Liver (tissue), 9 donors: ENCODE results near the gene RALGPS1. TPM values are rescaled to one million over a fixed set of nuclear protein-coding genes. Genes with fewer than 3 reads are reported as not detected.

Experiments
- DNase-seq: peaks from one replicate; pipeline ENCODE4 v3.0.0-alpha.2; 2017; ENCODE audit warnings: low spot score
- H3K27ac ChIP-seq, 2 donors: one replicate each; pipeline ENCODE4 v1.7.0; 2013; ENCODE audit warnings: inconsistent platforms in 2 of 2, low read length in 2 of 2, control low read depth in 1 of 2, low read depth in 1 of 2, mild to moderate bottlenecking in 1 of 2
- H3K27me3 ChIP-seq, 4 donors: one replicate each; pipeline versions ENCODE4 v1.6.1 to v1.7.0; 2013; ENCODE audit warnings: low read length in 3 of 4, inconsistent platforms in 1 of 4, mild to moderate bottlenecking in 1 of 4, moderate library complexity in 1 of 4; ENCODE audit not compliant: control insufficient read depth in 4 of 4, insufficient read depth in 4 of 4
- H3K36me3 ChIP-seq, 4 donors: one replicate each; pipeline versions ENCODE4 v1.6.1 to v1.7.0; 2013; ENCODE audit warnings: low read length in 3 of 4, mild to moderate bottlenecking in 3 of 4, low read depth in 1 of 4, moderate library complexity in 1 of 4; ENCODE audit not compliant: control insufficient read depth in 4 of 4, insufficient read depth in 3 of 4
- H3K4me1 ChIP-seq, 4 donors: one replicate each; pipeline versions ENCODE4 v1.6.1 to v1.7.0; 2013; ENCODE audit warnings: low read length in 3 of 4, mild to moderate bottlenecking in 3 of 4, moderate library complexity in 1 of 4; ENCODE audit not compliant: control insufficient read depth in 4 of 4, insufficient read depth in 4 of 4
- H3K4me3 ChIP-seq, 3 donors: one replicate each; pipeline versions ENCODE4 v1.6.1 to v1.7.0; 2013; ENCODE audit warnings: low read length in 3 of 3, control low read depth in 1 of 3, low read depth in 1 of 3, mild to moderate bottlenecking in 1 of 3
- H3K9ac ChIP-seq, 2 donors: one replicate each; pipeline ENCODE4 v1.7.0; 2013; ENCODE audit warnings: low read length in 2 of 2, mild to moderate bottlenecking in 2 of 2, moderate library complexity in 2 of 2, control low read depth in 1 of 2, low read depth in 1 of 2
- H3K9me3 ChIP-seq, 4 donors: one replicate each; pipeline versions ENCODE4 v1.6.1 to v1.7.0; 2013; ENCODE audit warnings: low read length in 3 of 4; ENCODE audit not compliant: control insufficient read depth in 4 of 4
- EGR1 ChIP-seq, 2 donors: IDR thresholded peaks; 2 replicates each; pipeline ENCODE4 v1.6.1; 2016 to 2018; ENCODE audit warnings: antibody characterized with exemption in 2 of 2, low read depth in 2 of 2
- FOXA1 ChIP-seq: IDR thresholded peaks from 2 replicates; pipeline ENCODE4 v1.6.1; 2016; ENCODE audit warnings: antibody characterized with exemption
- FOXA2 ChIP-seq: IDR thresholded peaks from 2 replicates; pipeline ENCODE4 v1.6.1; 2016; ENCODE audit warnings: antibody characterized with exemption
- GABPA ChIP-seq, 2 donors: IDR thresholded peaks in 1 of 2; conservative IDR thresholded peaks in 1 of 2; 2 replicates each; pipeline ENCODE4 v1.6.1; 2016; ENCODE audit warnings: antibody characterized with exemption in 2 of 2, mild to moderate bottlenecking in 1 of 2, moderate library complexity in 1 of 2
- HNF4G ChIP-seq: IDR thresholded peaks from 2 replicates; pipeline ENCODE4 v1.6.1; 2016; ENCODE audit warnings: antibody characterized with exemption
- JUND ChIP-seq, 2 donors: IDR thresholded peaks; 2 replicates each; pipeline ENCODE4 v1.6.1; 2016; ENCODE audit warnings: antibody characterized with exemption in 2 of 2
- NR2F2 ChIP-seq: IDR thresholded peaks from 2 replicates; pipeline ENCODE4 v1.6.1; 2016; ENCODE audit warnings: antibody characterized with exemption
- RAD21 ChIP-seq, 2 donors: IDR thresholded peaks; 2 replicates each; pipeline ENCODE4 v1.6.1; 2016; ENCODE audit warnings: antibody characterized with exemption in 2 of 2, mild to moderate bottlenecking in 2 of 2
- RXRA ChIP-seq, 2 donors: IDR thresholded peaks; 2 replicates each; pipeline ENCODE4 v1.6.1; 2017 to 2018; ENCODE audit warnings: antibody characterized with exemption in 2 of 2, mild to moderate bottlenecking in 1 of 2
- YY1 ChIP-seq: IDR thresholded peaks from 2 replicates; pipeline ENCODE4 v1.6.1; 2016; ENCODE audit warnings: antibody characterized with exemption, mild to moderate bottlenecking
- WGBS: extraction: QIAGEN DNeasy Blood & Tissue Kit; methylation state at CpG from one replicate; pipeline ENCODE4 v1.1.7; 2013; 5-methylcytosine and 5-hydroxymethylcytosine counted together
- polyA plus RNA-seq, 2 donors: library from polyadenylated mRNA; stranded (reverse) in 1 of 2; unstranded in 1 of 2; fragments of 200-250 nt in 1 of 2; fragments of >200 nt in 1 of 2; fragmentation: Nextera tagmentation in 1 of 2; extraction: Ambion mirVana in 1 of 2; gene quantifications; one replicate each; pipeline versions ENCODE4 v1.2.1 to v1.2.3, GENCODE V29; 2013 to 2015
- total RNA-seq, 2 donors: library from RNA; depleted of rRNA; stranded (reverse); fragments of >200 nt; gene quantifications; one replicate each; pipeline ENCODE4 v1.2.3, GENCODE V29; 2014
- TF ChIP-seq, protein P1 (sequence below): IDR thresholded peaks from 2 replicates; pipeline ENCODE4 v1.6.1; 2016; ENCODE audit warnings: antibody characterized with exemption
- TF ChIP-seq, protein P2 (sequence below): IDR thresholded peaks from 2 replicates; pipeline ENCODE4 v1.6.1; 2016; ENCODE audit warnings: antibody characterized with exemption, mild to moderate bottlenecking
- TF ChIP-seq, protein P3 (sequence below): fragments of 150-350 bp; IDR thresholded peaks from 2 replicates; pipeline ENCODE4 v1.5.1; 2017; ENCODE audit warnings: improper control_type of control experiment, low read depth, low read length; ENCODE audit not compliant: missing input control
- TF ChIP-seq, protein P4 (sequence below): IDR thresholded peaks from 2 replicates; pipeline ENCODE4 v1.6.1; 2016; ENCODE audit warnings: antibody characterized with exemption
- TF ChIP-seq, protein P5 (sequence below): IDR thresholded peaks from 2 replicates; pipeline ENCODE4 v1.6.1; 2016; ENCODE audit warnings: antibody characterized with exemption
- donor health status: healthy.
- donor health status: healthy.
- donor health status: healthy.
- donor health status: healthy.
- donor health status: healthy.

The RALGPS1 gene
- total and polyA plus RNA-seq, 4 donors, result 1.4 to 2.7 (median 2.0) TPM

DNA sequence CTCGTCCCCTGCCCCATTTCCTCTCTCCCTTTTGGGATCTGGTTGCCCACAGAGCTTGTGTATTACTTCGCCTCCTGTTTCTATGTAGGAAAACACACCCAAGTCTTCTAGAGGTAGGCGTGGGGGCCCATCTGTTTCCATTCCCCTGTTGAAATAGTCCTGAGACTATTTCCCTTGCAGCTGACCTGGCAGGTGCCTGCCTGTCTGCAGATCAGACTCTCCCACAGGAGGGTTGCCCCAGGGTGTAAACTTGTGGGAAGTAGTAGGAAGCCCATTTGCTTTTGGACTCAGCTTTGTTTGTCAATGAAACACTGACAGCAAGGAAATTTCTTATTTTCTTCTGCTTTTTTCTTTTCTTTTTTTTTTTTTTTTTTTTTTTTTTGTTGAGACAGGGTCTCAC lies 333.7 kb downstream of the RALGPS1 start:
- Histone ChIP-seq H3K4me3 (no peak overlapping the region), H3K36me3 (no peaks in the 10 kb centered on the region), H3K27ac (no peak overlapping the region), H3K9me3 (no peaks in the 10 kb centered on the region), H3K9ac (no peak overlapping the region), H3K27me3 (no peaks in the 10 kb centered on the region), H3K4me1 (peaks cover 0 to 22% (median 9%) of the 10 kb centered on the region in 4 donors)
- TF ChIP-seq EGR1 (IDR thresholded peaks at IDR 0.05; ENCODE audit: low read depth in 2 of 2), result no peak
- TF ChIP-seq YY1, result no peak
- no peak for TF ChIP-seq JUND (IDR thresholded peaks at IDR 0.05)
- no peak for TF ChIP-seq FOXA2
- TF ChIP-seq, protein P1, sequence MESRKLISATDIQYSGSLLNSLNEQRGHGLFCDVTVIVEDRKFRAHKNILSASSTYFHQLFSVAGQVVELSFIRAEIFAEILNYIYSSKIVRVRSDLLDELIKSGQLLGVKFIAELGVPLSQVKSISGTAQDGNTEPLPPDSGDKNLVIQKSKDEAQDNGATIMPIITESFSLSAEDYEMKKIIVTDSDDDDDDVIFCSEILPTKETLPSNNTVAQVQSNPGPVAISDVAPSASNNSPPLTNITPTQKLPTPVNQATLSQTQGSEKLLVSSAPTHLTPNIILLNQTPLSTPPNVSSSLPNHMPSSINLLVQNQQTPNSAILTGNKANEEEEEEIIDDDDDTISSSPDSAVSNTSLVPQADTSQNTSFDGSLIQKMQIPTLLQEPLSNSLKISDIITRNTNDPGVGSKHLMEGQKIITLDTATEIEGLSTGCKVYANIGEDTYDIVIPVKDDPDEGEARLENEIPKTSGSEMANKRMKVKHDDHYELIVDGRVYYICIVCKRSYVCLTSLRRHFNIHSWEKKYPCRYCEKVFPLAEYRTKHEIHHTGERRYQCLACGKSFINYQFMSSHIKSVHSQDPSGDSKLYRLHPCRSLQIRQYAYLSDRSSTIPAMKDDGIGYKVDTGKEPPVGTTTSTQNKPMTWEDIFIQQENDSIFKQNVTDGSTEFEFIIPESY, result no peak
- no peak for TF ChIP-seq HNF4G
- no peak for TF ChIP-seq RXRA (IDR thresholded peaks at IDR 0.05)
- TF ChIP-seq, protein P2, sequence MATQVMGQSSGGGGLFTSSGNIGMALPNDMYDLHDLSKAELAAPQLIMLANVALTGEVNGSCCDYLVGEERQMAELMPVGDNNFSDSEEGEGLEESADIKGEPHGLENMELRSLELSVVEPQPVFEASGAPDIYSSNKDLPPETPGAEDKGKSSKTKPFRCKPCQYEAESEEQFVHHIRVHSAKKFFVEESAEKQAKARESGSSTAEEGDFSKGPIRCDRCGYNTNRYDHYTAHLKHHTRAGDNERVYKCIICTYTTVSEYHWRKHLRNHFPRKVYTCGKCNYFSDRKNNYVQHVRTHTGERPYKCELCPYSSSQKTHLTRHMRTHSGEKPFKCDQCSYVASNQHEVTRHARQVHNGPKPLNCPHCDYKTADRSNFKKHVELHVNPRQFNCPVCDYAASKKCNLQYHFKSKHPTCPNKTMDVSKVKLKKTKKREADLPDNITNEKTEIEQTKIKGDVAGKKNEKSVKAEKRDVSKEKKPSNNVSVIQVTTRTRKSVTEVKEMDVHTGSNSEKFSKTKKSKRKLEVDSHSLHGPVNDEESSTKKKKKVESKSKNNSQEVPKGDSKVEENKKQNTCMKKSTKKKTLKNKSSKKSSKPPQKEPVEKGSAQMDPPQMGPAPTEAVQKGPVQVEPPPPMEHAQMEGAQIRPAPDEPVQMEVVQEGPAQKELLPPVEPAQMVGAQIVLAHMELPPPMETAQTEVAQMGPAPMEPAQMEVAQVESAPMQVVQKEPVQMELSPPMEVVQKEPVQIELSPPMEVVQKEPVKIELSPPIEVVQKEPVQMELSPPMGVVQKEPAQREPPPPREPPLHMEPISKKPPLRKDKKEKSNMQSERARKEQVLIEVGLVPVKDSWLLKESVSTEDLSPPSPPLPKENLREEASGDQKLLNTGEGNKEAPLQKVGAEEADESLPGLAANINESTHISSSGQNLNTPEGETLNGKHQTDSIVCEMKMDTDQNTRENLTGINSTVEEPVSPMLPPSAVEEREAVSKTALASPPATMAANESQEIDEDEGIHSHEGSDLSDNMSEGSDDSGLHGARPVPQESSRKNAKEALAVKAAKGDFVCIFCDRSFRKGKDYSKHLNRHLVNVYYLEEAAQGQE, result no peak
- TF ChIP-seq, protein P3, sequence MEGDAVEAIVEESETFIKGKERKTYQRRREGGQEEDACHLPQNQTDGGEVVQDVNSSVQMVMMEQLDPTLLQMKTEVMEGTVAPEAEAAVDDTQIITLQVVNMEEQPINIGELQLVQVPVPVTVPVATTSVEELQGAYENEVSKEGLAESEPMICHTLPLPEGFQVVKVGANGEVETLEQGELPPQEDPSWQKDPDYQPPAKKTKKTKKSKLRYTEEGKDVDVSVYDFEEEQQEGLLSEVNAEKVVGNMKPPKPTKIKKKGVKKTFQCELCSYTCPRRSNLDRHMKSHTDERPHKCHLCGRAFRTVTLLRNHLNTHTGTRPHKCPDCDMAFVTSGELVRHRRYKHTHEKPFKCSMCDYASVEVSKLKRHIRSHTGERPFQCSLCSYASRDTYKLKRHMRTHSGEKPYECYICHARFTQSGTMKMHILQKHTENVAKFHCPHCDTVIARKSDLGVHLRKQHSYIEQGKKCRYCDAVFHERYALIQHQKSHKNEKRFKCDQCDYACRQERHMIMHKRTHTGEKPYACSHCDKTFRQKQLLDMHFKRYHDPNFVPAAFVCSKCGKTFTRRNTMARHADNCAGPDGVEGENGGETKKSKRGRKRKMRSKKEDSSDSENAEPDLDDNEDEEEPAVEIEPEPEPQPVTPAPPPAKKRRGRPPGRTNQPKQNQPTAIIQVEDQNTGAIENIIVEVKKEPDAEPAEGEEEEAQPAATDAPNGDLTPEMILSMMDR, result no peak
- WGBS, result over 99% methylated on average over 3 of the region's 3 CpGs
- no peak for DNase-seq

DNA sequence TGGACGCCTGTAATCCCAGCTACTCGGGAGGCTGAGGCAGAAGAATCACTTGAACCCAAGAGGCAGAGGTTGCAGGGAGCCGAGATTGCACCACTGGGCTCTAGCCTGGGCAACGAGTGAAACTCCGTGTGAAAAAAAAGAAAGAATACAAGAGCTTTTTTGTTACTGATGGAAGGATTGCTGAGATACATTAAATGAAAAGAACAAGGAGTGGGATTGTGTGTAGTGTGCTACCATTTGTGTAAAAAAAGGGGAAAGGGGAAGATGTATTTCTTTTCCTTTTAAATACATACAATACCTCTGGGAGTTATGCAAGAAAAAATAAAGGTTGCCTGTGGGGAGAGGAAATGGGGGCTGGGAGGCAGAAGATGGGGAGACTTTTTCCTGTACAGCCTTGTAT lies 335.3 kb downstream of the RALGPS1 start:
- Histone ChIP-seq H3K4me1 (peaks cover 0 to 19% (median 7%) of the 10 kb centered on the region in 4 donors), H3K4me3 (no peak overlapping the region)
- 96% methylated on average over 5 of the region's 5 CpGs for WGBS

More for the DNA sequence above, 335.3 kb downstream of the RALGPS1 start:
- no peaks in the 10 kb centered on the region for H3K36me3 ChIP-seq
- no peak overlapping the region for H3K9ac ChIP-seq
- TF ChIP-seq RXRA (IDR thresholded peaks at IDR 0.05) (no peak), RAD21 (IDR thresholded peaks at IDR 0.05) (no peak), NR2F2 (no peak), FOXA2 (no peak), JUND (IDR thresholded peaks at IDR 0.05) (no peak), GABPA (IDR thresholded peaks at IDR 0.05 in 1 of 2, conservative IDR thresholded peaks at IDR 0.05 in 1 of 2) (no peak), YY1 (no peak), FOXA1 (no peak)
- TF ChIP-seq, protein P4, sequence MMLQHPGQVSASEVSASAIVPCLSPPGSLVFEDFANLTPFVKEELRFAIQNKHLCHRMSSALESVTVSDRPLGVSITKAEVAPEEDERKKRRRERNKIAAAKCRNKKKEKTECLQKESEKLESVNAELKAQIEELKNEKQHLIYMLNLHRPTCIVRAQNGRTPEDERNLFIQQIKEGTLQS, result no peak
- TF ChIP-seq, protein P5, sequence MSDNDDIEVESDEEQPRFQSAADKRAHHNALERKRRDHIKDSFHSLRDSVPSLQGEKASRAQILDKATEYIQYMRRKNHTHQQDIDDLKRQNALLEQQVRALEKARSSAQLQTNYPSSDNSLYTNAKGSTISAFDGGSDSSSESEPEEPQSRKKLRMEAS, result no peak
- TF ChIP-seq, protein P1, result no peak
- DNase-seq, result no peak
- H3K9me3 ChIP-seq, result no peaks in the 10 kb centered on the region
- H3K27ac ChIP-seq, result no peak overlapping the region
- no peaks in the 10 kb centered on the region for H3K27me3 ChIP-seq
